ENCODE data around the gene ATP1A3. TPM values are rescaled to one million over a fixed set of nuclear protein-coding genes. Genes with fewer than 3 reads are reported as not detected.

Gene ATP1A3
- total RNA-seq, 2 experiments from 2014 or later = 3.2 to 4.6 TPM

- no peaks in the 10 kb centered on the region for H3K4me1 Mint-ChIP-seq (ENCODE audit: low read depth)
- no peak overlapping the region for H3K4me3 ChIP-seq (ENCODE audit: low read length)
- DNase-seq (no peak), ATAC-seq (ENCODE audit: poor library complexity) (no peak)
- no peaks in the 10 kb centered on the region for H3K36me3 Mint-ChIP-seq (ENCODE audit: low read depth)
- H3K9me3 Mint-ChIP-seq = no peaks in the 10 kb centered on the region
- no peaks in the 10 kb centered on the region for H3K9me3 ChIP-seq (ENCODE audit: control insufficient read depth in 1 of 2, insufficient read depth in 1 of 2, low read length in 2 of 2)
- H3K27ac ChIP-seq (ENCODE audit: low read depth in 1 of 2, low read length in 2 of 2) = no peak overlapping the region
- intact Hi-C loops (cut with DNase I, micrococcal nuclease) = no loop called here
- H3K36me3 ChIP-seq (ENCODE audit: insufficient read depth, low read length) = no peaks in the 10 kb centered on the region
- ChIA-PET CTCF (no interaction called here), POLR2A (no interaction called here)
- no peak overlapping the region for H3K27ac Mint-ChIP-seq
- no peak for TF ChIP-seq CTCF (IDR thresholded peaks at IDR 0.05)
- peaks cover 0 to 2% of the 10 kb centered on the region in 2 experiments for H3K27me3 ChIP-seq (ENCODE audit: control insufficient read depth in 1 of 2, insufficient read depth in 2 of 2, low read length in 2 of 2)
- H3K4me1 ChIP-seq (ENCODE audit: insufficient read depth, low read length) = peaks cover under 1% of the 10 kb centered on the region
- H3K4me3 Mint-ChIP-seq = no peak overlapping the region
- H3K27me3 Mint-ChIP-seq = no peaks in the 10 kb centered on the region
Measured at GRCh38 chr19:42040031-42040430, 46.0 kb upstream of the ATP1A3 start.

GRCh38 chr19:42038666-42039065 is 44.6 kb upstream of the ATP1A3 start:
- no peaks in the 10 kb centered on the region for H3K9me3 ChIP-seq (ENCODE audit: control insufficient read depth in 1 of 2, insufficient read depth in 1 of 2, low read length in 2 of 2)
- no peak overlapping the region for H3K27ac Mint-ChIP-seq
- H3K4me3 ChIP-seq (ENCODE audit: low read length) = no peak overlapping the region
- peaks cover 0 to 2% of the 10 kb centered on the region in 2 experiments for H3K27me3 ChIP-seq (ENCODE audit: control insufficient read depth in 1 of 2, insufficient read depth in 2 of 2, low read length in 2 of 2)
- H3K4me1 ChIP-seq (ENCODE audit: insufficient read depth, low read length) = peaks cover 6% of the 10 kb centered on the region
- H3K27me3 Mint-ChIP-seq = peaks cover 5% of the 10 kb centered on the region
- no peaks in the 10 kb centered on the region for H3K36me3 Mint-ChIP-seq (ENCODE audit: low read depth)
- H3K27ac ChIP-seq (ENCODE audit: low read depth in 1 of 2, low read length in 2 of 2) = no peak overlapping the region
- ATAC-seq (ENCODE audit: poor library complexity) (no peak), DNase-seq (no peak)
- ChIA-PET CTCF (no interaction called here), POLR2A (no interaction called here)
- no peaks in the 10 kb centered on the region for H3K4me1 Mint-ChIP-seq (ENCODE audit: low read depth)
- H3K9me3 Mint-ChIP-seq = no peaks in the 10 kb centered on the region
- no peak for TF ChIP-seq CTCF (IDR thresholded peaks at IDR 0.05)
- intact Hi-C loops (cut with DNase I, micrococcal nuclease) = no loop called here
- H3K36me3 ChIP-seq (ENCODE audit: insufficient read depth, low read length) = no peaks in the 10 kb centered on the region
- H3K4me3 Mint-ChIP-seq = no peak overlapping the region

GRCh38 chr19:42037649-42038048 is 43.6 kb upstream of the ATP1A3 start:
- CTCF ChIA-PET = no interaction called here
- Mint-ChIP-seq H3K27ac (no peak overlapping the region), H3K9me3 (no peaks in the 10 kb centered on the region), H3K27me3 (peaks cover 5% of the 10 kb centered on the region), H3K4me1 (ENCODE audit: low read depth) (no peaks in the 10 kb centered on the region), H3K4me3 (no peak overlapping the region), H3K36me3 (ENCODE audit: low read depth) (no peaks in the 10 kb centered on the region)
- no peak overlapping the region for H3K27ac ChIP-seq (ENCODE audit: low read depth in 1 of 2, low read length in 2 of 2)
- H3K9me3 ChIP-seq (ENCODE audit: control insufficient read depth in 1 of 2, insufficient read depth in 1 of 2, low read length in 2 of 2) = no peaks in the 10 kb centered on the region
- H3K4me1 ChIP-seq (ENCODE audit: insufficient read depth, low read length) = peaks cover 6% of the 10 kb centered on the region
- POLR2A ChIA-PET = no interaction called here
- intact Hi-C loops (cut with DNase I, micrococcal nuclease) = no loop called here
- no peak for ATAC-seq (ENCODE audit: poor library complexity)
- H3K27me3 ChIP-seq (ENCODE audit: control insufficient read depth in 1 of 2, insufficient read depth in 2 of 2, low read length in 2 of 2) = peaks cover 0 to 2% of the 10 kb centered on the region in 2 experiments
- DNase-seq = no peak
- H3K4me3 ChIP-seq (ENCODE audit: low read length) = no peak overlapping the region
- no peak for TF ChIP-seq CTCF (IDR thresholded peaks at IDR 0.05)
- no peaks in the 10 kb centered on the region for H3K36me3 ChIP-seq (ENCODE audit: insufficient read depth, low read length)

Measured in CD4-positive, alpha-beta T cell (primary cell).